Stomach (tissue), 9 donors: ENCODE results near the gene SH3RF2. TPM values are rescaled to one million over a fixed set of nuclear protein-coding genes. Genes with fewer than 3 reads are reported as not detected.
A peak's percentile ranks its signal among the peaks of the same experiment; 100 is the strongest.

ENCODE experiments used
- DNase-seq, 2 donors: peaks; one replicate each; pipeline versions ENCODE4 v3.0.0 to v3.0.0-alpha.2; 2013 to 2019
- H3K27ac ChIP-seq, 5 donors: fragments of 200-600 bp in 4 of 5; sonication (generic) in 4 of 5; one replicate each; pipeline ENCODE4 v1.5.1; 2013 to 2019; ENCODE audit warnings: mild to moderate bottlenecking in 1 of 5, moderate library complexity in 1 of 5
- H3K27me3 ChIP-seq, 3 donors: fragments of 200-600 bp; sonication (generic); one replicate each; pipeline ENCODE4 v1.5.1; 2017 to 2019; ENCODE audit warnings: mixed run types in 1 of 3
- H3K36me3 ChIP-seq, 4 donors: fragments of 200-600 bp; sonication (generic); 1 replicate in 3 of 4; 2 replicates in 1 of 4; pipeline ENCODE4 v1.5.1; 2016 to 2019
- H3K4me1 ChIP-seq, 4 donors: fragments of 200-600 bp; sonication (generic); one replicate each; pipeline ENCODE4 v1.5.1; 2016 to 2019
- H3K4me3 ChIP-seq, 4 donors: fragments of 200-600 bp; sonication (generic) in 3 of 4; one replicate each; pipeline ENCODE4 v1.5.1; 2016 to 2019; ENCODE audit warnings: mild to moderate bottlenecking in 1 of 4
- H3K9me3 ChIP-seq, 4 donors: fragments of 200-600 bp; sonication (generic); one replicate each; pipeline ENCODE4 v1.5.1; 2016 to 2019
- EP300 ChIP-seq: sonication (generic); formaldehyde crosslinking; IDR thresholded peaks from one replicate; pipeline ENCODE4 v1.6.1; 2017; ENCODE audit warnings: antibody characterized with exemption
- POLR2A ChIP-seq, 4 donors: fragments of 450-650 bp; IDR thresholded peaks; one replicate each; pipeline ENCODE4 v1.6.1; 2016; ENCODE audit warnings: antibody characterized with exemption in 4 of 4, control low read depth in 2 of 4, mild to moderate bottlenecking in 1 of 4, moderate library complexity in 1 of 4
- POLR2AphosphoS5 ChIP-seq, 3 donors: sonication (generic); formaldehyde crosslinking; IDR thresholded peaks; one replicate each; pipeline ENCODE4 v1.6.1; 2016; ENCODE audit warnings: antibody characterized with exemption in 3 of 3
- WGBS, 5 donors: extraction: QIAGEN DNeasy Blood & Tissue Kit in 3 of 5; methylation state at CpG; one replicate each; pipeline versions ENCODE4 v1.1.5 to v1.1.7; 2013 to 2018; 5-methylcytosine and 5-hydroxymethylcytosine counted together
- intact Hi-C: fragments of 100-400 bp; cut with DNase I; formaldehyde crosslinking; loops from one replicate; pipeline ENCODE4 v1.15.1; 2023; ENCODE audit warnings: low total_unique reads
- polyA plus RNA-seq, 3 donors: library from polyadenylated mRNA; stranded (reverse); fragments of 200-250 nt; gene quantifications; one replicate each; pipeline ENCODE4 v1.2.3, GENCODE V29; 2013
- total RNA-seq, 5 donors: library from RNA; depleted of rRNA; stranded (reverse); fragments of >200 nt; gene quantifications; one replicate each; pipeline versions ENCODE4 v1.1.0 to v1.2.3, GENCODE V29; 2014 to 2016
- TF ChIP-seq, protein P1 (sequence below), 7 experiments: fragments of 450-650 bp in 4 of 7; fragments of 200-600 bp in 3 of 7; sonication (generic) in 3 of 7; IDR thresholded peaks; one replicate each; pipeline ENCODE4 v1.5.1; 2016 to 2019; ENCODE audit warnings: antibody characterized with exemption in 7 of 7, control low read depth in 2 of 7, mild to moderate bottlenecking in 1 of 7
- donor health status: healthy with polysubstance abuse.
- donor health status: Bipolar disorder and iron deficiency.
- donor health status: healthy.

SH3RF2 gene
- total and polyA plus RNA-seq, 8 donors = 20.8 to 62.0 (median 40.7) TPM

DNA sequence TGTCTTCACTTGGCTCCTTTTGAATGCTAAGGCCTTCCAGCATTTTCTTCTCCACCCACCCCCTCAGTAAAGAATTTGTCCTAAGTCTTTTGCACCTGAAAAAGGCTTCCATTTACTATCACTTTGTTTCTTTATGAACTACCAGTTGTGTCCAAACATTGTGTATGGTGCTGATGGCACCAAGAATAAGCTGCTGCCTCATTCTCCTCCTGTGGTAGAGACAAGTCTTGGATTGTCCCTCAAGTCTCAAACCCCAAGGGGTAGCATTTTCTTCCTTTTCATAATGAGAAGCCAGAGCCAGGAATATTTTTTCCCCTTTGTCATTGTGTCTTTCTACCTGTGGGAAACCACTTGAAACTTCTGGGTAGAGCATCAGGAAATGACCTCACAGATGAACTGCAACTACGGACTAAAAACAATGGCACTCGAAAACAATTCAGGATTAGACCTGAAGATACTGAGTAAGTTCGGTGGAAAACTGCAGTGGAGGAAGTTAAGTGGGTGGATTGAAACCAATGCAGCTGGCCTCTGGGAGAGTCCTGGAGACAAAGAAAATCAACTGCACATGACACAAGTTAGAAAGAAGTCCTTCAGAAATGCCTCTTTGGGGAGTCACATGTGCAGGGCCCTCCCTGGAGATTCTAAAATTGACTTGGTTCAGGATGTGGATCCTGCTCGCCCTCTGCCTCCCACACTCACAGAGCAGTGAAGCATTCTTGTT is 80.5 kb downstream of the SH3RF2 start:
- TF ChIP-seq, protein P1, sequence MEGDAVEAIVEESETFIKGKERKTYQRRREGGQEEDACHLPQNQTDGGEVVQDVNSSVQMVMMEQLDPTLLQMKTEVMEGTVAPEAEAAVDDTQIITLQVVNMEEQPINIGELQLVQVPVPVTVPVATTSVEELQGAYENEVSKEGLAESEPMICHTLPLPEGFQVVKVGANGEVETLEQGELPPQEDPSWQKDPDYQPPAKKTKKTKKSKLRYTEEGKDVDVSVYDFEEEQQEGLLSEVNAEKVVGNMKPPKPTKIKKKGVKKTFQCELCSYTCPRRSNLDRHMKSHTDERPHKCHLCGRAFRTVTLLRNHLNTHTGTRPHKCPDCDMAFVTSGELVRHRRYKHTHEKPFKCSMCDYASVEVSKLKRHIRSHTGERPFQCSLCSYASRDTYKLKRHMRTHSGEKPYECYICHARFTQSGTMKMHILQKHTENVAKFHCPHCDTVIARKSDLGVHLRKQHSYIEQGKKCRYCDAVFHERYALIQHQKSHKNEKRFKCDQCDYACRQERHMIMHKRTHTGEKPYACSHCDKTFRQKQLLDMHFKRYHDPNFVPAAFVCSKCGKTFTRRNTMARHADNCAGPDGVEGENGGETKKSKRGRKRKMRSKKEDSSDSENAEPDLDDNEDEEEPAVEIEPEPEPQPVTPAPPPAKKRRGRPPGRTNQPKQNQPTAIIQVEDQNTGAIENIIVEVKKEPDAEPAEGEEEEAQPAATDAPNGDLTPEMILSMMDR (IDR thresholded peaks at IDR 0.05) = no peak
- TF ChIP-seq EP300 = no peak
- TF ChIP-seq POLR2A (IDR thresholded peaks at IDR 0.05) = no peak
- TF ChIP-seq POLR2AphosphoS5 (IDR thresholded peaks at IDR 0.05) = no peak
- Histone ChIP-seq H3K4me3 (no peak overlapping the region), H3K36me3 (peaks cover 0 to 33% (median 29%) of the 10 kb centered on the region in 4 donors), H3K9me3 (no peaks in the 10 kb centered on the region), H3K27ac (no peak overlapping the region), H3K4me1 (peaks cover 0 to 4% (median 0%) of the 10 kb centered on the region in 4 donors), H3K27me3 (no peaks in the 10 kb centered on the region)
- DNase-seq = no peak
- intact Hi-C loops = no loop called here
- WGBS, 5 donors = 66 to 89% (median 69%) methylated on average over 4 of the region's 4 CpGs

DNA sequence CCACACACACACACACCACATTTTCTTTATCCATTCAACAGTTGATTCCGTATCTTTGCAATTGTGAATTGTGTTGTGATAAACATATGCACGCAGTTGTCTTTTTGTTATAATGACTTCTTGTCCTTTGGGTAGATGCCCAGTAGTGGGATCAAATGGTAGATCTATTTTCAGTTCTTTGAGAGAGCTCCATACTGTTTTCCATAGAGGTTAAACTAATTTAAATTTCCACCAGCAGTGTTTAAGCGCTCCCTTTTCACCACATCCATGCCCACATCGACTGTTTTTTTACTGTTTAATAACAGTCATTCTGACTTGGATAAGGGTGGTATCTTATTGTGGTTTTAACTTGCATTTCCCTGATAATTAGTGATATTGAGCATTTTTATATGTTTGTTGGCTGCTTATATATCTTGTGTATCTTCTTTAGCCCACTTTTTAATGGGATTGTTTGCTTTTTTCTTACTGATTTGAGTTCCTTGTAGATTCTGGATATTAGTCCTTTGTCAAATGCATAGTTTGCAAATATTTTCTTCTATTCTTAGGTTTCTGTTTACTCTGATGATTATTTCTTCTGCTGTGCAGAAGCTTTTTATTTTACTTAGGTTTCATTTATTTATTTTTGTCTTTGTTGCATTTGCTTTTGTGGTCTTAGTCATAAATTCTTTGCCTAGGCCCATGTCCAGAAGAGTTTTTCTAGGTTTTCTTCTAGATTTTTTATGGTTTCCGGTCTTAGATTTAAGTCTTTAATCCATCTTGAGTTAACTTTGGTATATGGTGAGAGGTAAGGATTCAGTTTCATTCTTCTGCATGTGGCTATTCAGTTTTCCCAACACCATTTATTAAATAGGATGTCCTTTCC is 82.4 kb downstream of the SH3RF2 start:
- no peaks in the 10 kb centered on the region for H3K9me3 ChIP-seq
- peaks cover 0 to 31% (median 24%) of the 10 kb centered on the region in 4 donors for H3K36me3 ChIP-seq
- TF ChIP-seq EP300 (no peak), POLR2AphosphoS5 (IDR thresholded peaks at IDR 0.05) (no peak), POLR2A (IDR thresholded peaks at IDR 0.05) (no peak)
- TF ChIP-seq, protein P1 (IDR thresholded peaks at IDR 0.05) = no peak
- H3K4me1 ChIP-seq = peaks cover 0 to 4% (median 0%) of the 10 kb centered on the region in 4 donors
- no peak overlapping the region for H3K4me3 ChIP-seq
- no peak overlapping the region for H3K27ac ChIP-seq
- H3K27me3 ChIP-seq = no peaks in the 10 kb centered on the region
- 58 to 82% (median 66%) methylated on average over 5 of the region's 5 CpGs for WGBS, 5 donors
- intact Hi-C loops = no loop called here
- no peak for DNase-seq

GRCh38 chr5:146020100-146020499 is 83.7 kb downstream of the SH3RF2 start:
- no peak for DNase-seq
- H3K4me1 ChIP-seq = peaks cover 0 to 5% (median 2%) of the 10 kb centered on the region in 4 donors
- no peaks in the 10 kb centered on the region for H3K27me3 ChIP-seq
- TF ChIP-seq EP300 (no peak), POLR2AphosphoS5 (IDR thresholded peaks at IDR 0.05) (peak in 1 of 3 donors; percentile 64)
- intact Hi-C loops = no loop called here
- H3K4me3 ChIP-seq = no peak overlapping the region
- WGBS, 5 donors = 13 to 66% (median 25%) methylated on average over 2 of the region's 2 CpGs
- H3K27ac ChIP-seq = peak overlapping the region in 3 of 5 donors; percentile 21 to 53 (median 49)
- no peaks in the 10 kb centered on the region for H3K9me3 ChIP-seq
- peaks cover 0 to 17% (median 11%) of the 10 kb centered on the region in 4 donors for H3K36me3 ChIP-seq

GRCh38 chr5:146024034-146024433 is 87.7 kb downstream of the SH3RF2 start:
- intact Hi-C loops = no loop called here
- no peaks in the 10 kb centered on the region for H3K9me3 ChIP-seq
- DNase-seq = no peak

More at GRCh38 chr5:146024034-146024433, 87.7 kb downstream of the SH3RF2 start:
- H3K4me1 ChIP-seq = peaks cover 0 to 31% (median 10%) of the 10 kb centered on the region in 4 donors
- TF ChIP-seq EP300 (no peak), POLR2A (IDR thresholded peaks at IDR 0.05) (no peak), POLR2AphosphoS5 (IDR thresholded peaks at IDR 0.05) (no peak)
- TF ChIP-seq, protein P1 (IDR thresholded peaks at IDR 0.05) = no peak
- 85 to 94% (median 89%) methylated on average over 3 of the region's 3 CpGs for WGBS, 5 donors
- no peaks in the 10 kb centered on the region for H3K36me3 ChIP-seq
- no peak overlapping the region for H3K4me3 ChIP-seq
- no peaks in the 10 kb centered on the region for H3K27me3 ChIP-seq
- H3K27ac ChIP-seq = no peak overlapping the region
